ENCODE measurements around the gene TMC6. TPM values are rescaled to one million over a fixed set of nuclear protein-coding genes. Genes with fewer than 3 reads are reported as not detected.
A peak's percentile ranks its signal among the peaks of the same experiment; 100 is the strongest.
"Not testable (repeated sequence)": the region's sequence is repeated elsewhere in the genome, so short reads cannot be mapped to it uniquely, and the experiment has no call there.

TMC6 gene
- total RNA-seq, 1 experiment from 2014 or later: 58.0 TPM

DNA sequence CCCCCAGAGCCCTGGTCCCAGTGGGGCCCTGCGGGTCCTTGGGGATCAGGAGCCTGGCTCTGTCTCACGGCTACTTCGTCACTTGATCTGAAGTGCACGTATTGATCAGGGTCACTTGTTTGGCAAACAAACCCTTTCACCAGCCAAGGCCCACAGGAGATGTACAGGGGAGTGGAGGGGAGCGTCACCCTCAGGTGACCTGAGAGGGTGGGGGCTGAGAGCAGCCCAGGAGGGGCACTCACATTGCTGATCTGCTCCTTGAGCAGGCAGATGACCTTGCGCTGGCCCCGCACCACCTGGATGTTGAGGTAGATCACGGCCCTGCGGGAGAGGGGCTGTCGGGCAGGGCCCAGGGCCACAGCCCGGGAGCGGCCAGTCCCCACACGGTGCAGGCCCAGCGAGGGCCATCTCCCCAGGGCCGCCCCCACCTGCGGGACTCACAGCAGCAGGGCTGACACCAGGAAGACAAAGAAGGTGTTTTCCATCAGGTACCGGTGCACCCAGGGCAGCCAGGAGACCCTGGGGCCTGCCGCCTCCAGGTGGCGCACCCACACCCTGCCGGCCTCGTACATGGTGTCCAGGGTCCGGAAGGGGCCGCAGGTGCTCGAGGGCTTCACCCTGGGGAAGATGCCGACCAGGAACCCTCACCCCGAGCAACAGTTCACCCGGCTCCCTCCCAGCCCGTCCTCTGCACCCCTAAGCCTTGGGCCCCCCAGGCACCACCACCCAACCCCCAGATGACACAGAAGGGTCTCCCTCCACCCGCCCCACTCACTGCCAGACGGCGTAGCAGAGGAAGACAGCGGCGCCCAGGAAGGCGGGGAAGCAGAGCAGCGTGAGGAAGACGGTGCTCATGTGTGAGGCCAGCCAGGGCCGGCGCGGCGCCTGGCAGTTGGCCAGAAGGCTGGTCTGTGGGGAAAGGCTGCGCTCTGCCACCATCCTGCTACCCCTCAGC is 11.3 kb downstream of the TMC6 start:
- TF ChIP-seq POLR2AphosphoS5 (IDR thresholded peaks at IDR 0.05; ENCODE audit: low read depth, low read length): no peak
- TF ChIP-seq REST (IDR thresholded peaks at IDR 0.05; ENCODE audit: insufficient read depth in 1 of 2, low read depth in 2 of 2, low read length in 1 of 2): no peak
- peak; percentile 86; the same call in 1 of the 2 replicates for TF ChIP-seq CTCF (IDR thresholded peaks at IDR 0.05)
- no peak for TF ChIP-seq TCF7L2 (IDR thresholded peaks at IDR 0.05; ENCODE audit: low read depth, low read length)
- TF ChIP-seq SIN3A (IDR thresholded peaks at IDR 0.05; ENCODE audit: borderline replicate concordance, insufficient read depth, low read depth, low read length): no peak
- Histone ChIP-seq H3K27me3 (ENCODE audit: control insufficient read depth, insufficient read depth, low read length) (no peaks in the 10 kb centered on the region), H3K36me3 (ENCODE audit: control insufficient read depth, insufficient read depth, low read length) (no peaks in the 10 kb centered on the region), H3K9me3 (ENCODE audit: control insufficient read depth, insufficient read depth, low read depth, low read length) (no peaks in the 10 kb centered on the region), H3K27ac (ENCODE audit: low read length) (no peak overlapping the region), H3K4me3 (ENCODE audit: low read depth in 2 of 2, low read length in 2 of 2) (no peak overlapping the region), H3K4me1 (ENCODE audit: control insufficient read depth, insufficient read depth, low read length) (no peaks in the 10 kb centered on the region; the same call in 1 of the 2 replicates)
- intact Hi-C loops (cut with micrococcal nuclease; ENCODE audit: unreplicated experiment) (no loop called here), in situ Hi-C loops (cut with HindIII; ENCODE audit: low pct_unique_long_range_greater_than_20kb, low sequenced_read_pairs) (no loop called here)
- CTCF ChIA-PET: interaction anchor here (0.5 kb wide), 1 partner anchor 71 kb away, joined by 3 read pairs; no protein-coding TSS in a partner anchor
- no TSS peak for BruUV-seq (replicated peaks)
- no peak for DNase-seq (ENCODE audit: low read depth, low spot score)
- POLR2A ChIA-PET: no interaction called here
- peak; percentile 55 for ATAC-seq

DNA sequence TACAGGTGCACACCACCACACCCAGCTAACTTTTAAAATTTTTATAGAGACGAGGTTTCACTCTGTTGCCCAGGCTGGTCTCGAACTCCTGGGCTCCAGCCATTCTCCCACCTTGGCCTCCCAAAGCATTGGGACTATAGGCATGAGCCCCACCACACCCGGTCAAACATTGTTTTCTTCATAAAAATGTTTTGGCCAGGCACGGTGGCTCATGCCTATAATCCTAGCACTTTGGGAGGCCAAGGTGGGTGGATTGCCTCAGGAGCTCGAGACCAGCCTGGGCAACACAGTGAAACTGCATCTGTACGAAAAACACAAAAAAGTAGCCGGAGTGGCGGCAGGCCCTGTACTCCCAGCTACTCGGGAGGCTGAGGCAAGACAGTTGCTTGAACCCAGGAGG is 12.1 kb downstream of the TMC6 start:
- no TSS peak for BruUV-seq (replicated peaks)
- intact Hi-C loops (cut with micrococcal nuclease; ENCODE audit: unreplicated experiment) (no loop called here), in situ Hi-C loops (cut with HindIII; ENCODE audit: low pct_unique_long_range_greater_than_20kb, low sequenced_read_pairs) (no loop called here)
- ATAC-seq: no peak
- no peak overlapping the region for H3K4me3 ChIP-seq (ENCODE audit: low read depth in 2 of 2, low read length in 2 of 2)
- no peaks in the 10 kb centered on the region for H3K9me3 ChIP-seq (ENCODE audit: control insufficient read depth, insufficient read depth, low read depth, low read length)
- DNase-seq (ENCODE audit: low read depth, low spot score): no peak
- H3K36me3 ChIP-seq (ENCODE audit: control insufficient read depth, insufficient read depth, low read length): no peaks in the 10 kb centered on the region
- TF ChIP-seq SIN3A (IDR thresholded peaks at IDR 0.05; ENCODE audit: borderline replicate concordance, insufficient read depth, low read depth, low read length) (no peak), POLR2AphosphoS5 (IDR thresholded peaks at IDR 0.05; ENCODE audit: low read depth, low read length) (no peak), CTCF (IDR thresholded peaks at IDR 0.05) (no peak), TCF7L2 (IDR thresholded peaks at IDR 0.05; ENCODE audit: low read depth, low read length) (no peak), REST (IDR thresholded peaks at IDR 0.05; ENCODE audit: insufficient read depth in 1 of 2, low read depth in 2 of 2, low read length in 1 of 2) (no peak)
- no peak overlapping the region for H3K27ac ChIP-seq (ENCODE audit: low read length)
- CTCF ChIA-PET: interaction anchor here (0.5 to 0.7 kb wide), 5 partner anchors 11 to 118 kb away, joined by 3 to 5 read pairs (median 3); no protein-coding TSS in a partner anchor
- POLR2A ChIA-PET: interaction anchor here (0.6 to 0.7 kb wide), 2 partner anchors 19 to 65 kb away, joined by 3 to 5 read pairs; no protein-coding TSS in a partner anchor
- no peaks in the 10 kb centered on the region; the same call in 1 of the 2 replicates for H3K4me1 ChIP-seq (ENCODE audit: control insufficient read depth, insufficient read depth, low read length)
- H3K27me3 ChIP-seq (ENCODE audit: control insufficient read depth, insufficient read depth, low read length): no peaks in the 10 kb centered on the region

DNA sequence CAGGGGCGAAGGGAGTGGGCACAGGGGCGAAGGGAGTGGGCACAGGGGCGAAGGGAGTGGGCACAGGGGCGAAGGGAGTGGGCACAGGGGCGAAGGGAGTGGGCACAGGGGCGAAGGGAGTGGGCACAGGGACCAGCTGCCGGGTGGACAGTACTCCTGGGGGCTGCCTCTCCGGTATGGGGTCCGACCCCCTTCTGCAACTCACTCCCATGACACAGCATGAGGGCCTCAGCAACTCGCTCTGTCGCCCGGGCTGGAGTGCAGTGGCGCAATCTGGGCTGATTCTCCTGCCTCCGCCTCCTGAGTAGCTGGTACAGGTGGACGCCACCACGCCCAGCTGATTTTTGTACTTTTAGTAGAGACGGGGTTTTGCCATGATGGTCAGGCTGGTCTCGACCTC is 12.8 kb downstream of the TMC6 start:
- H3K9me3 ChIP-seq (ENCODE audit: control insufficient read depth, insufficient read depth, low read depth, low read length); H3K27ac ChIP-seq (ENCODE audit: low read length); intact Hi-C loops (cut with micrococcal nuclease; ENCODE audit: unreplicated experiment); ATAC-seq; H3K4me3 ChIP-seq (ENCODE audit: low read depth in 2 of 2, low read length in 2 of 2); DNase-seq (ENCODE audit: low read depth, low spot score); H3K4me1 ChIP-seq (ENCODE audit: control insufficient read depth, insufficient read depth, low read length); H3K27me3 ChIP-seq (ENCODE audit: control insufficient read depth, insufficient read depth, low read length); BruUV-seq (replicated peaks); in situ Hi-C loops (cut with HindIII; ENCODE audit: low pct_unique_long_range_greater_than_20kb, low sequenced_read_pairs); H3K36me3 ChIP-seq (ENCODE audit: control insufficient read depth, insufficient read depth, low read length): not testable (repeated sequence)
- ChIA-PET CTCF (interaction anchor here (0.6 kb wide), 1 partner anchor 27 kb away, joined by 5 read pairs; no protein-coding TSS in a partner anchor), POLR2A (interaction anchor here (0.7 kb wide), 1 partner anchor 1117 kb away, joined by 11 read pairs; no protein-coding TSS in a partner anchor)
